T-helper 2 cell treated with Interferon-gamma antibody and Interleukin-4, amounts not matched to agents 5 μg/mL and 100 μg/mL, for 36 hours (primary cell): ENCODE data around the gene ABHD6.
A peak's percentile ranks its signal among the peaks of the same experiment; 100 is the strongest.
"Not testable (repeated sequence)": the region's sequence is repeated elsewhere in the genome, so short reads cannot be mapped to it uniquely, and the experiment has no call there.

Experiments
- DNase-seq: peaks from one replicate; pipeline ENCODE4 v3.0.0; 2021; ENCODE audit warnings: low spot score
- H3K27ac Mint-ChIP-seq: one replicate; pipeline ENCODE4 v1.8.0; 2021; ENCODE audit warnings: mild to moderate bottlenecking, mixed read lengths
- H3K27me3 Mint-ChIP-seq: one replicate; pipeline ENCODE4 v1.8.0; 2021; ENCODE audit warnings: low read depth, mixed read lengths
- H3K36me3 Mint-ChIP-seq: one replicate; pipeline ENCODE4 v1.8.0; 2021; ENCODE audit warnings: low read depth, mixed read lengths
- H3K4me1 Mint-ChIP-seq: one replicate; pipeline ENCODE4 v1.8.0; 2021; ENCODE audit warnings: low read depth, mixed read lengths
- H3K4me3 Mint-ChIP-seq: one replicate; pipeline ENCODE4 v1.8.0; 2022; ENCODE audit warnings: mild to moderate bottlenecking, moderate library complexity, mixed read lengths
- H3K9me3 Mint-ChIP-seq: one replicate; pipeline ENCODE4 v1.8.0; 2021; ENCODE audit warnings: mixed read lengths

Gene ABHD6

GRCh38 chr3:58266577-58266976 lies 29.0 kb downstream of the ABHD6 start:
- H3K4me3 Mint-ChIP-seq = no peak overlapping the region
- H3K4me1 Mint-ChIP-seq = peaks cover 32% of the 10 kb centered on the region
- no peaks in the 10 kb centered on the region for H3K9me3 Mint-ChIP-seq
- H3K27me3 Mint-ChIP-seq = no peaks in the 10 kb centered on the region
- no peak for DNase-seq
- H3K36me3 Mint-ChIP-seq = peaks cover 19% of the 10 kb centered on the region
- no peak overlapping the region for H3K27ac Mint-ChIP-seq

GRCh38 chr3:58267543-58267942 lies 30.0 kb downstream of the ABHD6 start:
- Mint-ChIP-seq H3K36me3 (peaks cover 23% of the 10 kb centered on the region), H3K27ac (peak overlapping the region; percentile 9), H3K4me1 (peaks cover 35% of the 10 kb centered on the region)
- not testable (repeated sequence) for H3K27me3 Mint-ChIP-seq, DNase-seq, H3K9me3 Mint-ChIP-seq, H3K4me3 Mint-ChIP-seq

- H3K4me3 Mint-ChIP-seq = no peak overlapping the region
- H3K4me1 Mint-ChIP-seq = peaks cover 36% of the 10 kb centered on the region
- H3K36me3 Mint-ChIP-seq = peaks cover 36% of the 10 kb centered on the region
These were observed 31.8 kb downstream of the ABHD6 start for GRCh38 chr3:58269356-58269755.

GRCh38 chr3:58270485-58270884 lies 32.9 kb downstream of the ABHD6 start:
- Mint-ChIP-seq H3K27ac (no peak overlapping the region), H3K27me3 (no peaks in the 10 kb centered on the region), H3K9me3 (peaks cover 3% of the 10 kb centered on the region), H3K4me1 (peaks cover 33% of the 10 kb centered on the region), H3K4me3 (no peak overlapping the region), H3K36me3 (peaks cover 40% of the 10 kb centered on the region)
- DNase-seq = no peak

More at GRCh38 chr3:58269356-58269755, 31.8 kb downstream of the ABHD6 start:
- no peak overlapping the region for H3K27ac Mint-ChIP-seq
- H3K27me3 Mint-ChIP-seq = no peaks in the 10 kb centered on the region
- no peaks in the 10 kb centered on the region for H3K9me3 Mint-ChIP-seq
- DNase-seq = no peak

- no peak overlapping the region for H3K4me3 Mint-ChIP-seq
- DNase-seq = peak; percentile 13
- H3K36me3 Mint-ChIP-seq = peaks cover 52% of the 10 kb centered on the region
- H3K27ac Mint-ChIP-seq = peak overlapping the region; percentile 50
- H3K27me3 Mint-ChIP-seq = no peaks in the 10 kb centered on the region
- peaks cover 9% of the 10 kb centered on the region for H3K9me3 Mint-ChIP-seq
- H3K4me1 Mint-ChIP-seq = peaks cover 25% of the 10 kb centered on the region
These were observed 34.4 kb downstream of the ABHD6 start for GRCh38 chr3:58271901-58272501.

- H3K36me3 Mint-ChIP-seq = peaks cover 58% of the 10 kb centered on the region
- DNase-seq = no peak
- H3K4me3 Mint-ChIP-seq = no peak overlapping the region
- H3K9me3 Mint-ChIP-seq = peaks cover 9% of the 10 kb centered on the region
- H3K27ac Mint-ChIP-seq = no peak overlapping the region
- H3K4me1 Mint-ChIP-seq = peaks cover 17% of the 10 kb centered on the region
- H3K27me3 Mint-ChIP-seq = no peaks in the 10 kb centered on the region
These were observed 35.3 kb downstream of the ABHD6 start for GRCh38 chr3:58272891-58273290.

- peaks cover 13% of the 10 kb centered on the region for H3K4me1 Mint-ChIP-seq
- not testable (repeated sequence) for H3K4me3 Mint-ChIP-seq, DNase-seq, H3K27ac Mint-ChIP-seq, H3K27me3 Mint-ChIP-seq, H3K9me3 Mint-ChIP-seq
- H3K36me3 Mint-ChIP-seq = peaks cover 58% of the 10 kb centered on the region
These were observed 35.8 kb downstream of the ABHD6 start for GRCh38 chr3:58273362-58273761.

- no peak overlapping the region for H3K4me3 Mint-ChIP-seq
- peaks cover 56% of the 10 kb centered on the region for H3K36me3 Mint-ChIP-seq
- no peaks in the 10 kb centered on the region for H3K27me3 Mint-ChIP-seq
- peaks cover 9% of the 10 kb centered on the region for H3K9me3 Mint-ChIP-seq
- DNase-seq = no peak
- H3K27ac Mint-ChIP-seq = no peak overlapping the region
- peaks cover 9% of the 10 kb centered on the region for H3K4me1 Mint-ChIP-seq
These were observed 36.5 kb downstream of the ABHD6 start for GRCh38 chr3:58274027-58274614.

- H3K4me3 Mint-ChIP-seq = no peak overlapping the region
- DNase-seq = no peak
- peaks cover 6% of the 10 kb centered on the region for H3K9me3 Mint-ChIP-seq
- H3K4me1 Mint-ChIP-seq = no peaks in the 10 kb centered on the region
- H3K27ac Mint-ChIP-seq = no peak overlapping the region
- H3K36me3 Mint-ChIP-seq = peaks cover 27% of the 10 kb centered on the region
- no peaks in the 10 kb centered on the region for H3K27me3 Mint-ChIP-seq
These were observed 43.5 kb downstream of the ABHD6 start for GRCh38 chr3:58281069-58281468.

- H3K4me3 Mint-ChIP-seq = no peak overlapping the region
These were observed 47.7 kb downstream of the ABHD6 start for GRCh38 chr3:58285334-58285733.

GRCh38 chr3:58287354-58287753 lies 49.8 kb downstream of the ABHD6 start:
- peaks cover 12% of the 10 kb centered on the region for H3K36me3 Mint-ChIP-seq
- H3K27ac Mint-ChIP-seq = no peak overlapping the region
- H3K9me3 Mint-ChIP-seq = no peaks in the 10 kb centered on the region
- no peaks in the 10 kb centered on the region for H3K27me3 Mint-ChIP-seq
- no peaks in the 10 kb centered on the region for H3K4me1 Mint-ChIP-seq
- no peak overlapping the region for H3K4me3 Mint-ChIP-seq
- DNase-seq = no peak

More at GRCh38 chr3:58285334-58285733, 47.7 kb downstream of the ABHD6 start:
- no peak for DNase-seq
- Mint-ChIP-seq H3K36me3 (peaks cover 13% of the 10 kb centered on the region), H3K27me3 (no peaks in the 10 kb centered on the region), H3K27ac (no peak overlapping the region), H3K4me1 (no peaks in the 10 kb centered on the region), H3K9me3 (no peaks in the 10 kb centered on the region)

- Mint-ChIP-seq H3K27ac (no peak overlapping the region), H3K4me3 (no peak overlapping the region), H3K4me1 (no peaks in the 10 kb centered on the region), H3K9me3 (no peaks in the 10 kb centered on the region), H3K27me3 (no peaks in the 10 kb centered on the region), H3K36me3 (peaks cover 14% of the 10 kb centered on the region)
- DNase-seq = no peak
These were observed 50.6 kb downstream of the ABHD6 start for GRCh38 chr3:58288011-58288728.

GRCh38 chr3:58288964-58289613 lies 51.5 kb downstream of the ABHD6 start:
- not testable (repeated sequence) for H3K4me3 Mint-ChIP-seq, H3K27ac Mint-ChIP-seq, H3K27me3 Mint-ChIP-seq, H3K9me3 Mint-ChIP-seq, DNase-seq, H3K4me1 Mint-ChIP-seq
- H3K36me3 Mint-ChIP-seq = peaks cover 14% of the 10 kb centered on the region

GRCh38 chr3:58290446-58290845 lies 52.9 kb downstream of the ABHD6 start:
- not testable (repeated sequence) for H3K27me3 Mint-ChIP-seq, H3K9me3 Mint-ChIP-seq, DNase-seq, H3K27ac Mint-ChIP-seq, H3K4me3 Mint-ChIP-seq, H3K4me1 Mint-ChIP-seq
- peaks cover 13% of the 10 kb centered on the region for H3K36me3 Mint-ChIP-seq
